ENCODE results near the gene KRT3. TPM values are rescaled to one million over a fixed set of nuclear protein-coding genes. Genes with fewer than 3 reads are reported as not detected.

The KRT3 gene
- total and polyA plus RNA-seq, 12 donors, result not detected

GRCh38 chr12:52806821-52807543, 11.1 kb upstream of the KRT3 start:
- no peak overlapping the region for H3K4me3 ChIP-seq
- H3K27me3 ChIP-seq, result no peaks in the 10 kb centered on the region
- H3K4me1 ChIP-seq (replicated peaks in 1 of 2), result no peaks in the 10 kb centered on the region
- no peaks in the 10 kb centered on the region for H3K36me3 ChIP-seq (replicated peaks in 1 of 2)
- DNase-seq, result no peak
- no peaks in the 10 kb centered on the region for H3K9me3 ChIP-seq (replicated peaks in 1 of 3)
- 81 to 93% (median 85%) methylated on average over 8 to 11 of the region's 11 CpGs for WGBS, 4 donors
- intact Hi-C loops (cut with DNase I), result no loop called here
- TF ChIP-seq CTCF (IDR thresholded peaks at IDR 0.05) (no peak), POLR2A (IDR thresholded peaks at IDR 0.05) (no peak)
- H3K27ac ChIP-seq, result no peak overlapping the region

- WGBS, 4 donors, result 94 to 98% (median 96%) methylated on average over 3 of the region's 3 CpGs
- no peaks in the 10 kb centered on the region for H3K4me1 ChIP-seq (replicated peaks in 1 of 2)
- DNase-seq, result no peak
- H3K27me3 ChIP-seq, result no peaks in the 10 kb centered on the region
- no peak overlapping the region for H3K27ac ChIP-seq
- no peak overlapping the region for H3K4me3 ChIP-seq
- H3K9me3 ChIP-seq (replicated peaks in 1 of 3), result no peaks in the 10 kb centered on the region
- H3K36me3 ChIP-seq (replicated peaks in 1 of 2), result no peaks in the 10 kb centered on the region
- no peak for TF ChIP-seq CTCF (IDR thresholded peaks at IDR 0.05)
- no peak for TF ChIP-seq POLR2A (IDR thresholded peaks at IDR 0.05)
- intact Hi-C loops (cut with DNase I), result no loop called here
Measured at GRCh38 chr12:52806169-52806811, 10.4 kb upstream of the KRT3 start.

- H3K36me3 ChIP-seq (replicated peaks in 1 of 2), result no peaks in the 10 kb centered on the region
- intact Hi-C loops (cut with DNase I), result no loop called here
- DNase-seq, result no peak
- H3K27ac ChIP-seq, result no peak overlapping the region
- H3K4me3 ChIP-seq, result no peak overlapping the region
- TF ChIP-seq POLR2A (IDR thresholded peaks at IDR 0.05), result no peak
- no peak for TF ChIP-seq CTCF (IDR thresholded peaks at IDR 0.05)
- H3K27me3 ChIP-seq, result no peaks in the 10 kb centered on the region
- H3K9me3 ChIP-seq (replicated peaks in 1 of 3), result no peaks in the 10 kb centered on the region
- no peaks in the 10 kb centered on the region for H3K4me1 ChIP-seq (replicated peaks in 1 of 2)
- 69 to 83% (median 71%) methylated on average over 2 to 3 of the region's 3 CpGs for WGBS, 4 donors
Measured at GRCh38 chr12:52805739-52806138, 9.8 kb upstream of the KRT3 start.

- H3K27ac ChIP-seq, result no peak overlapping the region
- H3K4me3 ChIP-seq, result no peak overlapping the region
- no peak for DNase-seq
- intact Hi-C loops (cut with DNase I), result no loop called here
- no peaks in the 10 kb centered on the region for H3K9me3 ChIP-seq (replicated peaks in 1 of 3)
- WGBS, 4 donors, result 11 to 54% (median 19%) methylated on average over 1 of the region's 1 CpG
- no peaks in the 10 kb centered on the region for H3K27me3 ChIP-seq
- no peaks in the 10 kb centered on the region for H3K4me1 ChIP-seq (replicated peaks in 1 of 2)
- TF ChIP-seq CTCF (IDR thresholded peaks at IDR 0.05) (no peak), POLR2A (IDR thresholded peaks at IDR 0.05) (no peak)
- no peaks in the 10 kb centered on the region for H3K36me3 ChIP-seq (replicated peaks in 1 of 2)
Measured at GRCh38 chr12:52805000-52805399, 9.1 kb upstream of the KRT3 start.
